HG02571 (cell line): ENCODE measurements around the gene NUP85.
"Not testable (repeated sequence)": the region's sequence is repeated elsewhere in the genome, so short reads cannot be mapped to it uniquely, and the experiment has no call there.

Experiments used
- ATAC-seq: cut with Tn5 transposase; IDR thresholded peaks from one replicate; pipeline ENCODE4 v1.9.1; 2021; ENCODE audit warnings: mild to moderate bottlenecking, moderate library complexity; ENCODE audit not compliant: unreplicated experiment

Gene NUP85

DNA sequence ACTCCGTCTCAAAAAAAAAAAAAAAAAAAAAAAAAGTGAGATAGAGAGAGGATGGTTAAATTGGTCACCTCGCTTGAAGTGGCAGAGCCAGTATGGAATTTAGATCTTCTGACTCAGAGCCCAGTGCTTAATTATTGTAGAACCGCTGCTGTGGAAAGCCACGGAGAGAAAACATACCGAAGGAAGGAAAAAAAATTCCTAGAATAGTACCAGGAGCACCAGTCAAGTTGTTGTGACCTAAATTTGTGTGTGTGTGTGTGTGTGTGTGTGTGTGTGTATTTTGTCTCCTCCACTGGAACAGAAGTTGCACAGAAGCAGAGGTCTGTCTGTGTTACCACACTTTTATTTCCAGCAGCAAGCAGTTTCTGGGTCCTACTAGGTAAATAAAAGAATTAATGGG, 10.6 kb upstream of the NUP85 start:
- no peak for ATAC-seq

DNA sequence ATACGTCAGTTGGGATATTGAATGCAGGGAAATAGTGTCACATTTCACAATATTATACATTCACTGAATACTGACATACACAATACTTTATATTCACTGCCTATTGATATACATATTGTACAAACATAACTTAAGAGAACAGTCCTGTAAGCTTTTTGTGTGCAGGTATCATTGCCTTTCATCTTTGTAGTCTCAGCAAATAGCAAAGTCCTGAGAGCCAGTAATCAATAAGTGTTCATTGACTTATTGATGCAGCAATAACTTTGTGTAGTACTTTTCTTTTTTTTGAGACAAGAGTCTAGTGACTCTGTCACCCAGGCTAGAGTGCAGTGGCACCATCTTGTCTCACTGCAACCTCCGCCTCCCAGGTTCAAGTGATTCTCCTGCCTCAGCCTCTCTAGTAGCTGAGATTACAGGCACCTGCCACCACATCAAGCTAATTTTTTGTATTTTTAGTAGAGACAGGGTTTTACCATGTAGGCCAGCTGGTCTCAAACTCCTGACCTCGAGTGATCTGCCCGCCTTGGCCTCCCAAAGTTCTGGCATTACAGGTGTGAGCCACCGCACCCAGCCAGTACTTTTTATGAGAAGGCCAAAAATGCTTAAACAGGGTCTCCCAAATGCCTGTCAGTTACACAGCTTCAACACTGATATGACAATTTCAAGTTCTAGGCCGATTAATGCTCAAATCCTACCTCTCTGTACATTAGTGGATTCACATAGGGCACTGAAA, 5.4 kb upstream of the NUP85 start:
- no peak for ATAC-seq

DNA sequence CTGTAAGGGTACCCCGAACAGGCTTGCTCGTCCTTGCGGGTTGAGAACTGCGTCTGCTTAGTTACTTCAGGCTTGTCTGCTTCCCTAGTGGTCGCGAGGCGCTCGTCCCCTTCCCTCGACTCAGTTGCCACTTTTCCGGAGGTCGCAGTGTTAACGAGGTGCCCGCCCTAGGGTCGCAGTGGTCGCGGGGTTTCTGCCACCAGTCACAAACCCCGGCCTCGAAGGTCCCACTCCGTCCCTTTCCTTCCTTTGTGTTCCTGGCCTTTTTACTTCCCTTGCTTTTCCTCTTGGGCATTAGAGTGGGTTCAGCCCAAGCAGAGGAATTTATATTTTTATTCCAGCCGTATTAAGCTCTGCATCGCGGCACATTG, 299 bp downstream of the NUP85 start:
- no peak for ATAC-seq

GRCh38 chr17:75207050-75207407, 1.6 kb downstream of the NUP85 start:
- ATAC-seq = not testable (repeated sequence)

GRCh38 chr17:75207760-75208159, 2.3 kb downstream of the NUP85 start:
- ATAC-seq = no peak

DNA sequence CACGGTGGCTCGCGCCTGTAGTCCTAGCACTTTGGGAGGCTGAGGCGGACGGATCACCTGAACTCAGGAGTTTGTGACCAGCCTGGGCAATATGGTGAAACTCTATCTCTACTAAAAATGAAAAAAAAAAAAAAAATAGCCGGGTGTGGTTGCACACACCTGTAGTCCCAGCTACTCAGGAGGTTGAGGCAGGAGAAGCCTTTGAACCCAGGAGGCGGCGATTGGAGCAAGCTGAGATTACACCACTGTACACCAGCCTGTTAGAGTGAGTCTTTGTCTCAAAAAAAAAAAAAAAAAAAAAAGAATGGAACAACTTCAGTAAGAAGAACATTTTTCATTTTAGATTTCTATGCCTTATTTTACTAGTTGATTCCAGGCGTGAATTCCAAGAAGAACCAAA, 2.7 kb downstream of the NUP85 start:
- ATAC-seq = no peak

DNA sequence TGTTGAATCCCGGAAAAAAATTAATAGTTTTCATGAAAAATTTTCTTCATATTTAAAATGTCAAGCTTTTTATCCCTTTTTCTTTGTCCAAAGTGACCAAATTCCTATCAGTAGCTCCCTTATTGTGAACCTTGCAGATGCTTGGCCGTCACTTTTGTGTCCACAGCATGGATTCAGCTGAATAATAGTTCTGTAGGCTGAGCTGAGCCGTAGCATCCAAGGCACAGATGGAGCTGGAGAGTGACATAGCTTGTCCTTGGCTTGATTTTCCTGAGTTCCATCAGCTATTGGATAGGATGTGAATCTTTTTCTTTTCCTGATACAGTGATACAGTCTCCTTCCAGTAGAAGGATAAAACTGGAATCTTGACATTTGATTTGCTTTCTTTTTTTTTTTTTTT, 3.6 kb downstream of the NUP85 start:
- ATAC-seq = no peak

- no peak for ATAC-seq
Observed at GRCh38 chr17:75218131-75218530, 12.7 kb downstream of the NUP85 start.

DNA sequence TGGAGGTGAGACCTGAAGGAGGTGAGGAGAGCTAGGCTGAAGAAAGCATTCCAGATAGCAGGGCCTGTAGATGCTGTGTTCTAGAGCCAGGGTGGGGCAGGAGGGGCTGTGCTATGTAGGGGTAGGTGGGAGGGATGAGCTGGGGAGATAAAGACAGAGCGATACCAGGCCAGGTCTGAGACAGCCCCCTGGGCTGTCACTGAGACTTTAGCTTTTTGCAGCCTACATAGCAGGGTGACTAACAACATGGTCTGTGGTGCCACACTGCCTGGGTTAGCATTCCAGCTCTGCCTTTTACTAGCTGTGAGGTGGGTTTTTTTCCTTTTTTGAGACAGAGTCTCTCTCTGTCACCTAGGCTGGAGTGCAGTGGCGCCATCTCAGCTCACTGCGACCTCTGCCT, 14.3 kb downstream of the NUP85 start:
- no peak for ATAC-seq

DNA sequence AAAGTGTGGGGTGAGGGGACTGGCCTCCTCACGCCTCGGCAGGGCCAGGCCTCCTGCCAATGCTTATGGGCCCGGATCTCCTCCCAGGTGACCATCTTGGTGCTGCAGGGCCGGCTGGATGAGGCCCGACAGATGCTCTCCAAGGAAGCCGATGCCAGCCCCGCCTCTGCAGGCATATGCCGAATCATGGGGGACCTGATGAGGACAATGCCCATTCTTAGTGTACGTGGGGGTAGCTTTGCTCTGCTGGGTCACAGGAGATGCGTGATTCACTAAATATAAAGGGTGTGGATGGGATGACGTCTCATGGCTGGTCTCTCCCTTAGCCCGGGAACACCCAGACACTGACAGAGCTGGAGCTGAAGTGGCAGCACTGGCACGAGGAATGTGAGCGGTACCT, 19.5 kb downstream of the NUP85 start:
- no peak for ATAC-seq

- no peak for ATAC-seq
Observed at GRCh38 chr17:75227729-75228128, 22.2 kb downstream of the NUP85 start.

DNA sequence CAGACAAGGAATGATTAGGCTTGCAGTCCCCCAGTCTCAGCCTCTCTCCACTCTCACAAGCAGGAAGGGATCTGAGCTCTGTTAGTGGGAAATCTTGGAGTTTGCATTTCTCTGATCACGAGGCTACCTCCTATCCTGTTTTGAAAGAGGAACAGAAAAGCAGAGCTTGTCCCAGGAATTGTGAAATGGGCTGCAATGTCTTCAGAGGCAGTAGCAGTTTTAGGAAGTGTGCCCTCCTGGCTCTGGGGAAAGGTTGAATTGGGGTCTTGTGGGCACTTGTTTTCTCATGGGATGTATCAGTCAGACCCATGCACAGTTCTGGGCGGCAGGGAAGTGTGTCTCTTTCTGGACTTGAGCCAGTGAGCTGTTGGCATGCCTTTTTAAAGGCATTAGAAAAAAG, 22.8 kb downstream of the NUP85 start:
- no peak for ATAC-seq

DNA sequence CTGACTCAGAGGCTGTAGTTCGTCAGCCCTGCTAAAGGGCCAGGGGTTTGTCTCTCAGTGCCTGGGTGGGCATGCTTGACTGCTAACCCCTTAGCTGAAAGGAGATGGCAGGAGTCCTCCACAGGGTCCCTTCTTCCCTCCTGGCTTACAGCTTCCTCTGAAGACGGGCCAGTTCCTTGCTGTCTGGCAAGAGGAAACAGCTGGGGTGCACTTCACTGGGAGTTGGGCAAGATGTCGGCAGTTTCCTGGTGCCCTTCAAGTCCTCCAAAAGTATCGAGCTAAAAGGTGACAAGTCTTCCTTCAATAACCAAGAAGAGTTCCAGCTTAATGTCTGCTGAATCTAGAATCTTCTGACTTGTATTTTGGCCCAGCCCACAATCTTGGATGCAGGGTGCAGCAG, 23.4 kb downstream of the NUP85 start:
- ATAC-seq = no peak

DNA sequence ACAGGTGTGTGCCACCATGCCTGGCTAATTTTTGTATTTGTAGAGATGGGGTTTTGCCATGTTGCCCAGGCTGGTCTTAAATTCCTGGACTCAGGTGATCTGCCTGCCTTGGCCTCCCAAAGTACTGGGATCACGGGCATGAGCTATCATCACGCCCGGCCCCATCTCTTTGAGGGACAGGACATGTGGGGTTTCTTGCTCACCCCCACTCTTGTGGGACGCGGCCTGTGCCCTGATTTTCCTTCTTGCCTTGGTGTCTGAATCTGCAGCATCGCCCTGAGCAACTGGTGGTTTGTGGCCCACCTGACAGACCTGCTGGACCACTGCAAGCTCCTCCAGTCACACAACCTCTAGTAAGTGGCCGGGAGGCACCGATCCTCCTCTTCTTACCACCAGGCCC, 25.6 kb downstream of the NUP85 start:
- ATAC-seq = no peak

- ATAC-seq = no peak
Observed at GRCh38 chr17:75231741-75232464, 26.4 kb downstream of the NUP85 start.

GRCh38 chr17:75232786-75233185, 27.3 kb downstream of the NUP85 start:
- no peak for ATAC-seq

GRCh38 chr17:75237100-75238014, 31.9 kb downstream of the NUP85 start:
- ATAC-seq = no peak

- no peak for ATAC-seq
Observed at GRCh38 chr17:75238020-75238580, 32.6 kb downstream of the NUP85 start.

- ATAC-seq = no peak
Observed at GRCh38 chr17:75238684-75239191, 33.3 kb downstream of the NUP85 start.

- ATAC-seq = no peak
Observed at GRCh38 chr17:75239214-75239613, 33.7 kb downstream of the NUP85 start.

GRCh38 chr17:75239778-75240393, 34.4 kb downstream of the NUP85 start:
- no peak for ATAC-seq
